Transverse colon (tissue), 4 donors: ENCODE data around the gene GNB1L.

Source experiments
- CTCF ChIP-seq, 5 experiments: fragments of 200-600 bp in 3 of 5; fragments of 450-650 bp in 2 of 5; sonication (generic) in 3 of 5; IDR thresholded peaks; 1 replicate in 2 of 5; 2 replicates in 3 of 5; pipeline ENCODE4 v1.5.1; 2016 to 2017; ENCODE audit warnings: antibody characterized with exemption in 5 of 5, inconsistent platforms in 3 of 5, mild to moderate bottlenecking in 2 of 5, moderate library complexity in 1 of 5
- EP300 ChIP-seq: sonication (generic); formaldehyde crosslinking; IDR thresholded peaks from one replicate; pipeline ENCODE4 v1.6.1; 2017; ENCODE audit warnings: antibody characterized with exemption, low read depth
- POLR2A ChIP-seq: fragments of 450-650 bp; IDR thresholded peaks from one replicate; pipeline ENCODE4 v1.6.1; 2016; ENCODE audit warnings: antibody characterized with exemption, mild to moderate bottlenecking, moderate library complexity
- POLR2AphosphoS5 ChIP-seq, 3 donors: sonication (generic); formaldehyde crosslinking; IDR thresholded peaks; one replicate each; pipeline ENCODE4 v1.6.1; 2016; ENCODE audit warnings: antibody characterized with exemption in 3 of 3

- no peak for TF ChIP-seq CTCF (IDR thresholded peaks at IDR 0.05)
- TF ChIP-seq POLR2A, result no peak
- no peak for TF ChIP-seq POLR2AphosphoS5 (IDR thresholded peaks at IDR 0.05)
- no peak for TF ChIP-seq EP300
Observed at GRCh38 chr22:19775496-19776325, 79.0 kb downstream of the GNB1L start.
